H9 (cell line): Measurements from ENCODE around the gene FAM120C. TPM values are rescaled to one million over a fixed set of nuclear protein-coding genes. Genes with fewer than 3 reads are reported as not detected.

ENCODE experiments used
- DNase-seq: peaks from one replicate; pipeline ENCODE4 v3.0.0-alpha.2; 2017
- H2AFZ ChIP-seq: one replicate; pipeline ENCODE4 v1.6.1; 2013; ENCODE audit warnings: mild to moderate bottlenecking, low read length, control low read depth, moderate library complexity
- H2AK5ac ChIP-seq: 2 replicates; pipeline ENCODE4 v1.6.1; 2013; ENCODE audit warnings: low read length, control low read depth, mixed read lengths; ENCODE audit not compliant: insufficient read length
- H2BK120ac ChIP-seq: one replicate; pipeline ENCODE4 v1.6.1; 2013; ENCODE audit warnings: low read depth, mild to moderate bottlenecking, low read length, control low read depth, inconsistent platforms; ENCODE audit not compliant: poor library complexity, severe bottlenecking
- H2BK12ac ChIP-seq: 2 replicates; pipeline ENCODE4 v1.6.1; 2013; ENCODE audit warnings: low read length, control low read depth, mixed read lengths, low read depth; ENCODE audit not compliant: insufficient read length
- H2BK15ac ChIP-seq: 2 replicates; pipeline ENCODE4 v1.6.1; 2013; ENCODE audit warnings: low read depth, low read length, control low read depth
- H2BK20ac ChIP-seq: one replicate; pipeline ENCODE4 v1.6.1; 2013; ENCODE audit warnings: low read depth, mild to moderate bottlenecking, low read length, control low read depth, inconsistent platforms; ENCODE audit not compliant: poor library complexity, severe bottlenecking
- H2BK5ac ChIP-seq: 2 replicates; pipeline ENCODE4 v1.6.1; 2013; ENCODE audit warnings: low read length, control low read depth, mixed read lengths; ENCODE audit not compliant: insufficient read length
- H3K14ac ChIP-seq: 2 replicates; pipeline ENCODE4 v1.6.1; 2013; ENCODE audit warnings: low read length, control low read depth; ENCODE audit not compliant: insufficient read depth
- H3K18ac ChIP-seq: 2 replicates; pipeline ENCODE4 v1.6.1; 2013; ENCODE audit warnings: low read depth, mild to moderate bottlenecking, mixed read lengths, low read length, control low read depth; ENCODE audit not compliant: insufficient read length
- H3K23ac ChIP-seq: 2 replicates; pipeline ENCODE4 v1.6.1; 2013; ENCODE audit warnings: low read length, control low read depth, mixed read lengths, low read depth; ENCODE audit not compliant: insufficient read length
- H3K23me2 ChIP-seq: 2 replicates; pipeline ENCODE4 v1.6.1; 2013; ENCODE audit warnings: low read depth, mild to moderate bottlenecking, mixed read lengths, low read length, control low read depth; ENCODE audit not compliant: insufficient read length, poor library complexity, severe bottlenecking
- H3K27ac ChIP-seq: 2 replicates; pipeline ENCODE4 v1.5.1; 2013; ENCODE audit warnings: low read length, control low read depth, mixed read lengths, low read depth; ENCODE audit not compliant: insufficient read length
- H3K27me3 ChIP-seq: 2 replicates; pipeline ENCODE4 v1.6.1; 2013; ENCODE audit warnings: low read length, control low read depth, inconsistent platforms; ENCODE audit not compliant: insufficient read depth
- H3K4ac ChIP-seq: 2 replicates; pipeline ENCODE4 v1.6.1; 2013; ENCODE audit warnings: low read depth, mild to moderate bottlenecking, control low read depth, inconsistent platforms, low read length, moderate library complexity
- H3K4me1 ChIP-seq: 2 replicates; pipeline ENCODE4 v1.6.1; 2013; ENCODE audit warnings: low read length, control low read depth, inconsistent platforms; ENCODE audit not compliant: insufficient read depth
- H3K4me2 ChIP-seq: 2 replicates; pipeline ENCODE4 v1.6.1; 2013; ENCODE audit warnings: low read length, control low read depth, mixed read lengths; ENCODE audit not compliant: insufficient read length, insufficient read depth
- H3K56ac ChIP-seq: 2 replicates; pipeline ENCODE4 v1.6.1; 2013; ENCODE audit warnings: low read depth, mild to moderate bottlenecking, mixed read lengths, low read length, control low read depth; ENCODE audit not compliant: insufficient read length
- H3K79me1 ChIP-seq: 2 replicates; pipeline ENCODE4 v1.6.1; 2013; ENCODE audit warnings: low read depth, mild to moderate bottlenecking, moderate library complexity, low read length, control low read depth, inconsistent platforms; ENCODE audit not compliant: insufficient read depth, poor library complexity, severe bottlenecking
- H3K79me2 ChIP-seq: 2 replicates; pipeline ENCODE4 v1.6.1; 2013; ENCODE audit warnings: low read length, control low read depth, inconsistent platforms; ENCODE audit not compliant: insufficient read depth
- H3K9ac ChIP-seq: 2 replicates; pipeline ENCODE4 v1.6.1; 2013; ENCODE audit warnings: low read length, control low read depth, mixed read lengths; ENCODE audit not compliant: insufficient read length; ENCODE audit errors: extremely low read depth
- H3K9me3 ChIP-seq: one replicate; pipeline ENCODE4 v1.6.1; 2013; ENCODE audit warnings: low read depth, low read length, inconsistent platforms; ENCODE audit not compliant: control insufficient read depth
- H3T11ph ChIP-seq: one replicate; pipeline ENCODE4 v1.6.1; 2013; ENCODE audit warnings: mild to moderate bottlenecking, low read length, control low read depth, inconsistent platforms
- H4K20me1 ChIP-seq: one replicate; pipeline ENCODE4 v1.6.1; 2013; ENCODE audit not compliant: control insufficient read depth, insufficient read length, insufficient read depth
- H4K5ac ChIP-seq: 2 replicates; pipeline ENCODE4 v1.6.1; 2013; ENCODE audit warnings: low read depth, mild to moderate bottlenecking, mixed read lengths, low read length, control low read depth; ENCODE audit not compliant: insufficient read length
- H4K8ac ChIP-seq: replicated peaks from 2 replicates; pipeline ENCODE4 v1.6.1; 2013; ENCODE audit warnings: low read length, control low read depth, mixed read lengths, low read depth; ENCODE audit not compliant: insufficient read length
- H4K91ac ChIP-seq: 2 replicates; pipeline ENCODE4 v1.6.1; 2013; ENCODE audit warnings: low read depth, mild to moderate bottlenecking, moderate library complexity, mixed read lengths, low read length, control low read depth; ENCODE audit not compliant: insufficient read length
- H3K27ac Mint-ChIP-seq, 3 experiments: 2 replicates in 2 of 3; 3 replicates in 1 of 3; pipeline ENCODE4 v1.8.0; 2020 to 2021; ENCODE audit warnings: mixed read lengths in 3 of 3, mild to moderate bottlenecking in 1 of 3, moderate library complexity in 1 of 3
- H3K27me3 Mint-ChIP-seq: 2 replicates; pipeline ENCODE4 v1.8.0; 2021; ENCODE audit warnings: low read depth, mild to moderate bottlenecking, moderate library complexity, mixed read lengths
- H3K36me3 Mint-ChIP-seq, 3 experiments: 2 replicates in 2 of 3; 3 replicates in 1 of 3; pipeline ENCODE4 v1.8.0; 2020 to 2021; ENCODE audit warnings: low read depth in 3 of 3, mixed read lengths in 3 of 3; ENCODE audit not compliant: insufficient read depth in 1 of 3
- H3K4me1 Mint-ChIP-seq, 2 experiments: 2 replicates each; pipeline ENCODE4 v1.8.0; 2020; ENCODE audit warnings: mixed read lengths in 2 of 2
- H3K4me3 Mint-ChIP-seq, 2 experiments: 2 replicates in 1 of 2; 3 replicates in 1 of 2; pipeline ENCODE4 v1.8.0; 2020 to 2021; ENCODE audit warnings: mild to moderate bottlenecking in 2 of 2, mixed read lengths in 2 of 2, moderate library complexity in 1 of 2
- H3K9me3 Mint-ChIP-seq, 2 experiments: 2 replicates in 1 of 2; 3 replicates in 1 of 2; pipeline ENCODE4 v1.8.0; 2020; ENCODE audit warnings: mild to moderate bottlenecking in 2 of 2, mixed read lengths in 2 of 2, moderate library complexity in 1 of 2
- WGBS: extraction: QIAGEN DNeasy Blood & Tissue Kit; methylation state at CpG from one replicate; pipeline ENCODE4 v1.1.7; 2013; ENCODE audit warnings: missing lambda C conversion rate, low lambda C conversion rate, mixed read lengths; ENCODE audit not compliant: insufficient read length; ENCODE audit errors: extremely low coverage; 5-methylcytosine and 5-hydroxymethylcytosine counted together
- total RNA-seq: library from RNA; stranded (reverse); gene quantifications from 2 replicates; pipeline ENCODE4 v1.2.1, GENCODE V29; 2021
- TF ChIP-seq, protein P1 (sequence below): fragments of 200-600 bp; sonication (generic); conservative IDR thresholded peaks from 3 replicates; pipeline ENCODE4 v1.8.0; 2021; ENCODE audit warnings: antibody characterized with exemption, mild to moderate bottlenecking

FAM120C gene
- total RNA-seq, 1 experiment from 2014 or later: 9.2 TPM

DNA sequence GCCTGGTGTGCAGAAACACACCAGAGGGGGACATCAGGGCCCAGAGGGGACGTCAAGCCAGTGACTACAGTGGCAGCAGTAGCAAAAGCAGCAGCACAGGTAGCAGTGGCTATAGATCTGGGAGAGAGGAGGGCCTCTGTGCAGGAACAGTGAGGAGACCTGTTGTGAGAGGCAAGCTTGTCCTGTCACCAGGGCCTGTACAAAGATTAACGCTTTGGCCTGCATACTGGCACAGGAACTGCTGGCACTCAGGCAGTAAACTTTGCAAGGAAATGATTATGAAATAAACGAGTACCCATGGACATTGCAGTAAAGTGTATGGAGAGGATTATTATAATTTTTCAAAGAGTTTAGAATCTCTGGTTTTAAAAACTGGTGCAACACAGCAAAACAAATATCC lies 133.3 kb downstream of the FAM120C start:
- Mint-ChIP-seq H3K4me1 (peaks cover 21 to 29% of the 10 kb centered on the region in 2 experiments), H3K27me3 (peaks cover 2% of the 10 kb centered on the region), H3K4me3 (no peak overlapping the region), H3K9me3 (peaks cover 68 to 71% of the 10 kb centered on the region in 2 experiments), H3K27ac (no peak overlapping the region), H3K36me3 (peaks cover 2 to 12% (median 7%) of the 10 kb centered on the region in 3 experiments; a peak in 5 of 7 replicates)
- Histone ChIP-seq H2BK20ac (no peak overlapping the region), H3K4ac (no peak overlapping the region), H3K27ac (no peak overlapping the region), H3K14ac (no peak overlapping the region), H3K56ac (no peak overlapping the region), H3K23me2 (peaks cover 2% of the 10 kb centered on the region), H3K79me2 (no peaks in the 10 kb centered on the region), H2AK5ac (no peak overlapping the region), H4K20me1 (no peaks in the 10 kb centered on the region), H3K23ac (no peak overlapping the region), H4K5ac (no peak overlapping the region), H4K8ac (no peak overlapping the region), H2BK12ac (no peak overlapping the region), H2BK5ac (no peak overlapping the region), H3K9me3 (peaks cover 33% of the 10 kb centered on the region), H3K4me2 (no peak overlapping the region), H3K79me1 (no peaks in the 10 kb centered on the region), H3K4me1 (peaks cover 3% of the 10 kb centered on the region; the same call in 1 of the 2 replicates), H3T11ph (no peak overlapping the region), H3K18ac (no peak overlapping the region), H2BK120ac (no peak overlapping the region), H2AFZ (no peak overlapping the region), H4K91ac (no peak overlapping the region), H3K27me3 (no peaks in the 10 kb centered on the region), H3K9ac (no peak overlapping the region), H2BK15ac (no peak overlapping the region)
- WGBS: no CpG with 5 or more reads among the region's 3 CpGs
- TF ChIP-seq, protein P1, sequence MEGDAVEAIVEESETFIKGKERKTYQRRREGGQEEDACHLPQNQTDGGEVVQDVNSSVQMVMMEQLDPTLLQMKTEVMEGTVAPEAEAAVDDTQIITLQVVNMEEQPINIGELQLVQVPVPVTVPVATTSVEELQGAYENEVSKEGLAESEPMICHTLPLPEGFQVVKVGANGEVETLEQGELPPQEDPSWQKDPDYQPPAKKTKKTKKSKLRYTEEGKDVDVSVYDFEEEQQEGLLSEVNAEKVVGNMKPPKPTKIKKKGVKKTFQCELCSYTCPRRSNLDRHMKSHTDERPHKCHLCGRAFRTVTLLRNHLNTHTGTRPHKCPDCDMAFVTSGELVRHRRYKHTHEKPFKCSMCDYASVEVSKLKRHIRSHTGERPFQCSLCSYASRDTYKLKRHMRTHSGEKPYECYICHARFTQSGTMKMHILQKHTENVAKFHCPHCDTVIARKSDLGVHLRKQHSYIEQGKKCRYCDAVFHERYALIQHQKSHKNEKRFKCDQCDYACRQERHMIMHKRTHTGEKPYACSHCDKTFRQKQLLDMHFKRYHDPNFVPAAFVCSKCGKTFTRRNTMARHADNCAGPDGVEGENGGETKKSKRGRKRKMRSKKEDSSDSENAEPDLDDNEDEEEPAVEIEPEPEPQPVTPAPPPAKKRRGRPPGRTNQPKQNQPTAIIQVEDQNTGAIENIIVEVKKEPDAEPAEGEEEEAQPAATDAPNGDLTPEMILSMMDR: no peak
- DNase-seq: no peak
